DMS 273 treated with DMSO at 0.1 percent for 48 hours (cell line): ENCODE measurements around the gene ADCY5.

Source experiments
- DNase-seq: peaks from one replicate; lab custom pipeline; 2025; lab: John Stamatoyannopoulos, UW

Gene ADCY5

DNA sequence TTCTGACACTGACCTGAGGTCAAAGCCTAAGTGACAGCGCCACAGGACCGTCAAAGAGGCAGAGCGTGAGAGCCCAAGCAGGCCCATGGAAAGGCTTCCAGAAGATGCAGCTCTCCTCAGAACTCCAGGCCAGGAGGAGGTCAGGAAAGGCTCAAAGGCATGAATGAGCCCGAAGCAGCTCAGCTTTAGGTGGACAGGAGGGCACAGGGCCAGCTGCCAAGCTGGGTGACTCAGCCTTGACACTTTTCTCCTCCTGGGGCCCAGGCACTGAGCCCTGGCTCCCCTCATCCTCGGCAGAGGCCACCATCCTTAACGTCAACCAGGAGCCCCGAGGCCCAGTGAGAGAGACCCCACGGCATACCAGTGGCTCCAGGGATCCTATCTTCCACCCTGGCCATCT, 62.9 kb downstream of the ADCY5 start:
- no peak for DNase-seq

DNA sequence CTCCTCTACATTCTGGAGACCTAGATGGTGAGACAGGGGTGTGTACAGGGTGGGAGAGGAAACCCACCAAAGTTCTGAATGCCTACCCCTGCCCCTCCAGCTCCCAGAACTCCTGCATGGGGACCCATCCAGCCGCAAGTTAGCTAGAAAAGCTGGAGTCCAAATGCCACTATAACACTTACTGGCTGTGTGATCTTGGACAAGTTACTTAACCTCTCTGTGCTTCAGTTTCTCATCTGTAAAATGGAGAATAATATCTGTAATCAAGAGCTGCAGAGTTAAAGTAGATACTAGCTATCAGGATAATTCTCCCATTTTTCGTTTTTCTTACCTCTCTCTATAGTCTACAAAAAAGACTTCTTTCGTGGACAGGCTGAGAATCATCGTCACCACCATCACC, 63.4 kb downstream of the ADCY5 start:
- no peak for DNase-seq

DNA sequence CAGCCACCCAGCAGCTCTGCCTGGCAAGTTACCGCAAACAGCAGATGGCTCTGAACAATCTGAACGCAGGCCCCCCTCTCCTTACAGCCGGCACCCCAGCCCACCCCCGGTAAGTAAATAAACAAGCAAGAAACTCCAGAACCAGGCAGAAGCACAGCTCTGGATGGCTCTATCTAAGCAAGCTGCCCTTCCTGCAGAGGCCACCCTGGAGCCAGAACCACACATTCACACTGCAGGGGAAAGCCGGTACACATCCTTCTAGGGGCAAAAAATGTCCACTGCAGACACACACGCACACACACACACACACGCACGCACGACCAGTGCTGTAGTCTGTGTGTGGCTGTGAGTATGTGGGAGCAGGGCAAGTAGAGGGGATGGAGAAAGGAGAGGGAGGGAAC, 63.9 kb downstream of the ADCY5 start:
- peak; percentile 85 for DNase-seq

GRCh38 chr3:123384256-123384655, 64.6 kb downstream of the ADCY5 start:
- no peak for DNase-seq

- DNase-seq, result peak; percentile 50
These were observed 65.5 kb downstream of the ADCY5 start for GRCh38 chr3:123383091-123384053.

- DNase-seq, result no peak
These were observed 68.6 kb downstream of the ADCY5 start for GRCh38 chr3:123380261-123380660.

DNA sequence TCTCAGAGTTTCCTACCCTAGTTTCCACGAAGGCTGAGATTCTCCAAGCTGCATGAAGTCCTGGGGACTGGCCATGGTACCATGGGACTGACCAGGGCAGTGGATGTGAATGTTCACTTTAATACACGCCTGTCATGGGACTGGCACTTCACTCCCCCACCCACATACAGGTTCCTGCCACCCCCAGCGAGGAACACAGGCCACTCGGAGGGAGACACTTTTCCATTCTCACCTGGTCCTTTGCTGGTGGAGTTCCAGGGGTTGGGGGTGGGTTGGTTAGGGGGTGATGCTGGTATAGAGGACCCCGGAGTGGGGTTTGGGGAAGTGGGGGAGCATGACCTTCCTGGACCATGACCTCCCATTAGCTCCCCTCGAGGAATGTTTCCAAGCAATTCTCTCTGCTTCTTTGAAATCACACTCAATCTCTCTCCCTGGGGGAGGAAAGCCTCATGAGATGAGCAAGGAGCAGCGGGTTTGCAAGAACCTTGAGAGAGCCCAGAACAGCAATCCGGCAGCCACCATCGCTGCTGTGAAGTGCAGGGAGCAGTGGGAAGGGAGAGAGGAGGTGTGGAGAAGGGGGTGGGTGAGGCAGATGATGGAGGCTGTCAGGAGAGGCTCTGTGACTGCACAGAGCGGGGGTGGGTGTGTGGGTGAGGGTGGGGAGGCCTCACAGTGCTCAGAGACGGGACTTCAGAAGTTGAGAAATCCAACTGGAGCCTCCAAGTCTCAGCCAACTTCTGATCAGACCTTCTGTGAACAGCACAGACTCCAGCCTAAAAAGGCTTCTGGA, 69.7 kb downstream of the ADCY5 start:
- DNase-seq, result no peak

GRCh38 chr3:123378409-123378915, 70.4 kb downstream of the ADCY5 start:
- DNase-seq, result no peak

DNA sequence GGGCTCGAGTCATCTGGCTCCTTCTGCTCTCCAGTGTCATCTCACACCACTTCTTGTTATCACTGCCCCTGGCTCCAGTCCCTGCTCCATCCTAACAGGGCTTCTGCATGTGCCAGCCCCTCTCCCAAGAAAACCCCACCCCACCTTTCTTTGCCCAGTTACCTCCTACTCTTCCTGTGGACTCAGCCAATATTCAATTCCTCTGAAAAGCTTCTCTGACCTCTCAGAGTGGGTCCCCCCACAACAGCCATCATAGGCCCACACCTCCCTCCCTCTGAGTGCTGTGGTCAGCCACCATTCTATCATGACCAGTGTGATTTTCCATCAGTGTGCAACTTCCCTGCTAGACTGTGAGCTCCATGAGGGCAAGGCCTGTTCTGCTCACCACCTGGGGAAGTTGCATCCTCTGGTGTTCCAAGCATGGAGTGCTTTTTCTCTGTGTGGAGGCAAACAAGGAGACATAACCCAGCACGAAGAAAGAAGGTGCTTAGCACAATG, 71.6 kb downstream of the ADCY5 start:
- DNase-seq, result no peak

- DNase-seq, result no peak
These were observed 72.2 kb downstream of the ADCY5 start for GRCh38 chr3:123376451-123377242.

DNA sequence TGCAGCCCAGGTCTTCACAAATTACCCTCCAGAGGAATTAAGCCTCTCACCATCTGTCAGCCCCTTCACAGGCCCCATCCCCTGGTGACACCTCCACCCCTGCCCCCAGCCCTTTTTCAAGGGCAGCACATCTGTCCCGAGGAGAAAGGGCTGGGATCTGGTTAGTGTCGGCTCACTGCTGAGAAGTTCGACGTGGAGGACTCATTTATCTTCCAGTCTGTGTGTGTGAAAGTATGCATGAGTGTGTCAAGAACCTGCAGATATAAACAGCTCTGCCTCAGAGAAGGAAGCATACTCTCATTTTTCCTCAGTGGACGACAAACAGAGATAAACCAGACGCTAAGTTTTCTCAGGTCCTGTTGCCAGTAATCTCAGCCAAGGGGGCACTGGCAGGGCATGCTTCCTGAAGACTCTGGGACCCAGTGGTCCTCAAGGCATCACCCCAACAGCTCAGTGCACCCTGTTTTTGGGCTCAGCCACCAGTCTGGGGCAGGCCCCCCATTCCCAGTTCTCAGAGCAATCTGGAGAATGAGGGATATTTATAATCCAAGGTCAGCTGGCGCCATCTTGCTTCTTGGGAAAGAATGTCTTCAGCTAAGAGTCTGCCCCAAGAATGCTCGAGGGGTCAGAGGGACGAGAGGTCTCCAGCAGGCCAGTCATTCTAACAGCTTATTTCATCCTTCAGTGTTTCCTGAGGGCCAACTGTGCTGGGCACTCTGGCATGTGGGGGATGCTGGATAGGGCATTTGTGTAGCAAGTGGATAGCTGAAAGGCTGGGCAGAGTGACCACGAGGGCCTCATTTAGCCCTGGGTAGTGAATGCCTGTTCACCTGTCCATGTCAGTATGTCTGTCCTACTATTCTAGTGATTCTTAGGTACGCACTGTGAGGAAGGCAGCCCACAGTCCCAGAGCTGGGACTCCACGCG, 73.6 kb downstream of the ADCY5 start:
- no peak for DNase-seq

DNA sequence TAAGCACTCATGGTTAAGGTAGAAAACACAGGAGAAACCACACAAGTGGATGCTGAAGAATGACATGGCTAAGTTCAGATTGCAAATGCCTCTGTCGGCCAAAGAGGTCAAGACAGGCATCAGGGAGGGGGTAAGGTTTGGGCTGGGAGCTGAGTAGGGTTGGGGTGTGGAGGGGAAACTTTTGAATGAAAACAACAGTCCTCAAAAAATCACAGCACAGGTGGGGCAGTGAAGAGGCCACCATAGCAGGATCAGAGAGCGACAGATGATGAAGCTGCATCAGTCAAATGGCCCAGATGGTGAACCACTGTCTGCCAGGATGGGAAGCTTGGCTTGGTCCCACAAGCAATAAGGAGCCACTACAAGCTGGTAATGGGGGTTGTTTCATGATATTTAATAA, 74.9 kb downstream of the ADCY5 start:
- DNase-seq, result peak; percentile 89

GRCh38 chr3:123373474-123373987, 75.4 kb downstream of the ADCY5 start:
- peak; percentile 27 for DNase-seq

DNA sequence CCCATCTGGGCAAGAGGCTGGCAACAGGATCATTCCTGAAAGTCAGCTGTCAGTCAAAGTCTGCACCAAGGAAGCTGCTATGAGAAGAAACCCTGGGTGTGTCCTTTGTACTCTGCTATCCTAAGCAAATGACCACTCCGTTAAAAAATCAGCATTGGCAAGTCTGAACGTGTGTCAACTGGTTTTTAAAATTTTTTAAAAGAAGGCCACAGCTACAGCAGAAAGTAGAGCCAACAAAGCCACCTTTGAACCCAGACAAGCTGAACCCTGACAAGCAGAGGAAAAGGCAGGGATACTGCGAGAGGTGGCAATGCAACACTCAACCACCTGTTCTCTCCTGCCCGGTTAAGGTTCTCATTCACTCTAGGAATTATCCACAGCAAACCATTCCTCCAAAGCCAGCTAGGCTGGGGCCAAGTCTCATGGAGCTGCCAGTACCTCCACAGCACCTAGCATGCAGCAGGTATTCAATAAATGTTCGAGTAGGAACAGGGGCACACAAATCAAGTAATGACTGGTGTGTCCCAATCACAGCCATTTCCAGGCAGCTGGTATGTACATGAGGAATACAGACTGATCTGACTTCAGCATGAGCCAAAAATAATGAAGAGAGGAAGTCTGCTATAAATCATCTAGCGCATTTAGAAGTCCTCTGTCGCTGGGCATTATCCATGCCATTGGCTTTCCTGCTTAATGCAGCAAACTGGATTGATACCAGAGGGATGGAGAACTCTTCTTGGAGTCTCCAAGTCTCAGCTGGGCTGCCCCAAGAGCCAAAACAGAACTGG, 76.0 kb downstream of the ADCY5 start:
- no peak for DNase-seq

- DNase-seq, result peak; percentile 59
These were observed 76.8 kb downstream of the ADCY5 start for GRCh38 chr3:123371859-123372685.

- DNase-seq, result no peak
These were observed 77.5 kb downstream of the ADCY5 start for GRCh38 chr3:123371426-123371825.

GRCh38 chr3:123370819-123371218, 78.1 kb downstream of the ADCY5 start:
- no peak for DNase-seq

GRCh38 chr3:123369085-123369484, 79.8 kb downstream of the ADCY5 start:
- DNase-seq, result no peak
